Hematopoietic multipotent progenitor cell (in vitro differentiated cells): ENCODE results near the gene NOXRED1. TPM values are rescaled to one million over a fixed set of nuclear protein-coding genes. Genes with fewer than 3 reads are reported as not detected.

Experiments
- DNase-seq, 3 donors: peaks; one replicate each; pipeline ENCODE4 v3.0.0-alpha.2; 2011 to 2015; ENCODE audit warnings: low read depth in 2 of 3, low spot score in 2 of 3
- small RNA-seq: library from RNA; depleted of rRNA; stranded (forward); fragments of <200 nt; gene quantifications from one replicate; pipeline ENCODE3, GENCODE V24; 2012
- total RNA-seq: library from RNA; depleted of rRNA; stranded (reverse); fragments of >200 nt; gene quantifications from one replicate; pipeline ENCODE4 v1.2.3, GENCODE V29; 2012

Gene NOXRED1
- total RNA-seq, 1 donor: 0.27 TPM

DNA sequence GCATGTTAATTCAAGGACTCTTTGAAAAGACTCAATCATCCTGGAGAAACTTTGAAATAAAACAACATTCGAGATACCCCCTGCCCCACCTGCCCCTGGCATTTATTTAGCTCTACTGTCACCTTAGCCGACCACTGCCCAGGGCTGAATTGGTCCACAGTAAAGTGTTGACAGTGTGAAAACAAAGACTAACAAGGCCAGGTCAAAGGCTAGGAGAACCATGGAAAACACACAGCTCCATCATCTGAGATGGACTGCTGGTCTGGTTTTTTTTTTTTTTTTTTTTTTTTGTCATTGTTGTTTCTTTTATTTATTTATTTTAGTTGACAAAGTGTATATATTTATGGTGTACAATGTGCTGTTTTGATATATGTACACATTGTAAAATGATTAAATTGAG is 76.8 kb downstream of the NOXRED1 start:
- no peak for DNase-seq

DNA sequence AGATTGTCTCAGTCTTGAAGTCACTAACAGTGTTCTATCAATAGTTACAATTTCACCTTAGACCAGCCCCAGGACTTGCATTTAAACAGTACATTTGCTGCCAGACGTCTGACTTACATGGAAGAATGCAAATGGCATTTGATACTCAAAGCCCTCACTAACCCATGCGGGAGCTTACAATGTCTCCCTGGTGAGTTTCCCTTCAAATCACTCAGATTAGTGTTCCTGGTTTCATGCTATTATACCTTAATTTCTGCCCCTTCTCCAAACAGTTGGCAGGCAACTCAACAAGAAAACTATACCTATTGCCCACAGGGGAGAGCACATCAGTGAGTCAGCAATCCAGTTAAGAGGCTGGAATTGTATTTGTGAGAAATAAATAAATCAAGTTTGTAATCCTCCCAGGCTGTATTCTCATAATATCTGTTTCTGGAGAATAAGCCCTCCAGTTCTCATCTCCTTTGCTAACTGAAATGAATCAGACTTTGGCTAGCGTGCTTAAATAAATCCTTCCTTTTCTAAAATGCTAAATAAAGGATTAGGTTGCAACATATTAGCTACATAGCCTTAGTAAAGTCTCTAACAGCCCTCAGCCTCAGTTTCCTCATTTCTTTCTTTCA is 78.8 kb downstream of the NOXRED1 start:
- DNase-seq: no peak

Small RNA genes lying within 50 kb of the gene (small RNA-seq; reads per million reads assigned to genes)
- not detected for gene RF00404

Other genes starting within 250 kb of the NOXRED1 start
- gene TMEM63C, start 241.7 kb downstream of the NOXRED1 start, total RNA-seq: 0.27 TPM
- gene NGB, start 152.3 kb downstream of the NOXRED1 start, total RNA-seq: not detected
- 7.0 TPM for gene POMT2, start 102.6 kb downstream of the NOXRED1 start, total RNA-seq
- 42.0 TPM for gene GSTZ1, start 102.5 kb downstream of the NOXRED1 start, total RNA-seq
- gene TMED8, start 46.4 kb downstream of the NOXRED1 start, total RNA-seq: 19.9 TPM
- gene SAMD15, start 46.1 kb downstream of the NOXRED1 start, total RNA-seq: 0.81 TPM
- 26.7 TPM for gene VIPAS39, start 34.1 kb upstream of the NOXRED1 start, total RNA-seq
- 61.9 TPM for gene AHSA1, start 34.6 kb upstream of the NOXRED1 start, total RNA-seq
- 0.27 TPM for gene ISM2, start 75.3 kb upstream of the NOXRED1 start, total RNA-seq
- gene SPTLC2, start 193.1 kb upstream of the NOXRED1 start, total RNA-seq: 66.2 TPM